ENCODE measurements around the gene PLPP1. TPM values are rescaled to one million over a fixed set of nuclear protein-coding genes. Genes with fewer than 3 reads are reported as not detected.

PLPP1 gene
- total RNA-seq, 1 donor from 2014 or later: 48.1 TPM

DNA sequence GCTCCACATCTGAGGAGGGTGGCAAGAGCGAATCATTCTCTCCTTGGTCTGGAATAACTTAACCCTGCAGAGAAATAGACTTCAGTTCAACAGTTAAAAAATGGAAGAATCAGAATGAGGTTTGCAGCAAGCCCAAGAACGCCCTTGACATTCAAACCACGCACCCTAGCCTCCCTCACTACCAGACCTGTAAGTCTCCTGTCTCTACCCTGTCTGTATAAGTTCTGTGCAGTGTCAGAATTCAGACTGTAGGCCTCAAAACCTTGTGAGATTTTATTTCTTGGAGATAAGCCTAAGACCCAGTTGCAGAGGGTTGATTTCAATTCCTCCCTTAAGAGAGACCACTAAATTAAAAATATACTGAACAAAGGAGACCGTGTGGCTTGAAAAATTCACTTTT lies 35.8 kb upstream of the PLPP1 start:
- H3K27ac ChIP-seq: no peak overlapping the region
- intact Hi-C loops (cut with DNase I): no loop called here
- no peaks in the 10 kb centered on the region for H3K27me3 ChIP-seq (ENCODE audit: low read depth)
- no peak for DNase-seq
- ATAC-seq: no peak
- no peaks in the 10 kb centered on the region for H3K9me3 ChIP-seq
- TF ChIP-seq CTCF (IDR thresholded peaks at IDR 0.05): no peak
- H3K4me1 ChIP-seq: peaks cover 10% of the 10 kb centered on the region
- H3K4me3 ChIP-seq: no peak overlapping the region
- no peaks in the 10 kb centered on the region for H3K36me3 ChIP-seq

DNA sequence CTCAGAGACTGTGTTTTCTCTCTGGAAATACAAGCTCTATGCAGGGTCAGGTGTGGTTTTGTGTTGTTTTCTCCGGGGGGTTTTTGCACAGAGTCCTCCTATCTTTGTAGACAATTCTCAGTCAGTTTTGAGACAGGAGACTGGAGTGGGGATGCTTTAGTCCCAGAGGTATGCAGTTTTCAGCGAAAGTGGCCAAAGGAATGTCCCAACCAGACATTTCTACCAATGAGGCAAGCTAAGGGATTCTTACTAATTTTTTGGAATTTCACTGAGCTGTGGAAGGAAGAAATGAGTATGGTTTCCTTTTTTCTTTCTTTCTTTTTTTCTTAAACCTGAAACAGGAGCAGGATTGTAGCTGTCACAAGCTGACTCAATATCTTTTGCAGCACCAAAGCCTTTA lies 35.3 kb upstream of the PLPP1 start:
- no peak overlapping the region for H3K27ac ChIP-seq
- peak in 1 of 2 donors; percentile 53 for ATAC-seq

DNA sequence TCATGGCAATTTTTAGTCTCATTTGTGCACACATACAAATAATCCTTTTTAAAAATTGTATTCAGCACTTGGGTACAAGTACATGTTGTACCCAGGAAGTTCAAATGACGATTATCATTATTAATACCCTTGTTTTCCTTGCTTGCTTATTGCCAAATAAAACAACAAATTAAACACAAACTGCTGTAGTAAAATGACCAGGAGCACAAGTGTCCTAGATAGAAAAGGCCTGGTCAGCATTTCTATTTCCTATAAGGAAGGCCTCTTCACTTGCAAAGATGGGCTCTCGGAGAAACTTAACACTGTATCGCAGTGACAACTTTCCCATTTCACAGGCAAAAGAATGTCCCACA lies 34.7 kb upstream of the PLPP1 start:
- intact Hi-C loops (cut with DNase I): no loop called here
- H3K27ac ChIP-seq: no peak overlapping the region
- no peaks in the 10 kb centered on the region for H3K9me3 ChIP-seq
- TF ChIP-seq CTCF (IDR thresholded peaks at IDR 0.05): no peak
- ATAC-seq (no peak), DNase-seq (no peak)
- H3K4me3 ChIP-seq: no peak overlapping the region
- H3K27me3 ChIP-seq (ENCODE audit: low read depth): no peaks in the 10 kb centered on the region
- H3K36me3 ChIP-seq: no peaks in the 10 kb centered on the region
- H3K4me1 ChIP-seq: peaks cover 10% of the 10 kb centered on the region

More for the DNA sequence above, 35.3 kb upstream of the PLPP1 start:
- Histone ChIP-seq H3K27me3 (ENCODE audit: low read depth) (no peaks in the 10 kb centered on the region), H3K4me1 (peaks cover 10% of the 10 kb centered on the region), H3K36me3 (no peaks in the 10 kb centered on the region), H3K9me3 (no peaks in the 10 kb centered on the region), H3K4me3 (no peak overlapping the region)
- intact Hi-C loops (cut with DNase I): no loop called here
- TF ChIP-seq CTCF (IDR thresholded peaks at IDR 0.05): no peak
- no peak for DNase-seq

GRCh38 chr5:55568654-55569512 lies 34.1 kb upstream of the PLPP1 start:
- Histone ChIP-seq H3K27me3 (ENCODE audit: low read depth) (no peaks in the 10 kb centered on the region), H3K4me3 (no peak overlapping the region), H3K9me3 (no peaks in the 10 kb centered on the region), H3K27ac (no peak overlapping the region), H3K36me3 (no peaks in the 10 kb centered on the region), H3K4me1 (peaks cover 10% of the 10 kb centered on the region)
- no peak for TF ChIP-seq CTCF (IDR thresholded peaks at IDR 0.05)
- DNase-seq: no peak
- intact Hi-C loops (cut with DNase I): no loop called here
- no peak for ATAC-seq

- Histone ChIP-seq H3K4me1 (no peaks in the 10 kb centered on the region), H3K4me3 (no peak overlapping the region), H3K27ac (no peak overlapping the region), H3K27me3 (ENCODE audit: low read depth) (no peaks in the 10 kb centered on the region), H3K36me3 (no peaks in the 10 kb centered on the region), H3K9me3 (no peaks in the 10 kb centered on the region)
- no peak for ATAC-seq
- no peak for DNase-seq
- intact Hi-C loops (cut with DNase I): no loop called here
- TF ChIP-seq CTCF (IDR thresholded peaks at IDR 0.05): no peak
These were observed 30.0 kb upstream of the PLPP1 start for GRCh38 chr5:55564721-55565120.

Data from lower lobe of right lung (tissue), 2 donors.